SW 1271 (cell line): ENCODE data around the gene HSPA1B.
A peak's percentile ranks its signal among the peaks of the same experiment; 100 is the strongest.
"Not testable (repeated sequence)": the region's sequence is repeated elsewhere in the genome, so short reads cannot be mapped to it uniquely, and the experiment has no call there.

Experiments used
- DNase-seq, 2 experiments: peaks; one replicate each; lab custom pipeline; 2025; lab: John Stamatoyannopoulos, UW

The HSPA1B gene

GRCh38 chr6:31829633-31830283 lies 2.2 kb downstream of the HSPA1B start:
- DNase-seq, result peak in 1 of 2 experiments; percentile 78

- DNase-seq, result no peak
Measured at GRCh38 chr6:31830886-31831335, 3.4 kb downstream of the HSPA1B start.

GRCh38 chr6:31831350-31832215 lies 4.0 kb downstream of the HSPA1B start:
- DNase-seq, result no peak

DNA sequence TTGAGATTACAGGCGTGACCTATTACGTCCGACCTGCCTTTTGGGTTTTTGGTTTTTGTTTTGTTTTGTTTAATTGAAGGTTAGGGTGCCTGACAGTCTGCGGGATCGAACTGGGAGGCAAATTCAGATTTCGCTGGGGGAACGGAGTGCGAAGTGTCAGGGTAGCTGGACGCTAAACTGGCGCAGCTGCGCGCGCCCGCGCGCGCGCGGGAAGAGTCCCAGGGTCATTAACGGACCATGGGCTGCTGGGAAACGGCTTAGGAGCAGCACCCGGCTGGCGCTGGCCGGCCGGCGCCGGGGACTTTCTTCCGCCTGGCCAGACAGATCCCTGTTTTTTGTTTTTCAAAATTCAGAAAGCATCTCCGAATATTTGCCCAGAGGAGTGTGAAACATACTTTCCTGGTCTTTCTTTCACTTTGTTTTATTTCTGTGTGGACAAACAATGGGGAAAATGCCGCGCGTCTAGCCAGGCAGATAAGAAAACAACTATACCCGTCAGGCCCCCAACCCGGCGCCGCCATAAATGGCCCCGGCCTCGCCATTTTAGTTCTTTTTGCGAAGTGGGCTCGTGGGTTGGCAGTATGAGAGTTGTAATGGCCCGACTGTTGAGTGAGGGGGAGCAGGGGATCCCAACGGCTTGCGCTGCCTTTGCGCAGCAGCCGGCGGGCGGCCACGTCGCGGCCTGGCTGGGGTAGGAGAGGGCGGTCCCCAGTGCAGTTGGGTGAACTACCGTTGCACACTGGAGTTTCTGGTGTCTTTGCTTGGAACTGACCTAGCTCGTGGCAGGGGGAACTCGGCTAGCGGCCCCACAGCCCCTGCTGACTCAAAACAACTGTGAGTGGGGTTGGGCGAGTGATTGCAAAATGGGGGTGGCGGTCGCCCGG lies 7.1 kb downstream of the HSPA1B start:
- peak; percentile 50 to 91 for DNase-seq

DNA sequence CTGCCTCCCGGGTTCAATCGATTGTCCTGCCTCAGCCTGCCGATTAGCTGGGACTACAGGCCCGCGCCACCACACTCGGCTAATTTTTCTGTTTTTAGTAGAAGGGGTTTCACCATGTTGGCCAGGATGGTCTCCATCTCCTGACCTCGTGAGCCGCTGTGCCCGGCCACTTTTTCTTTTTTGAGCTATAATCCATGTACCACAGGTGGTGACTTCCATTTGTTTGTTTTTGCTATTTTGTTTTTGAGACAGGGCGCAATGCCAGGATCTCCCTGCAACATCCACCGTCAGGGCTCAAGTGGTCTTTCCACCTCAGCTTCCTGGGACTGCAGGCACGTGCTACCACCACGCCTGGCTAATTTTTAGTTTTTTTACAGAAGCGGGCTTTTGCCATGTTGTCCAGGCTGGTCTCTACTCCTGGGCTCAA lies 8.5 kb downstream of the HSPA1B start:
- DNase-seq, result no peak

DNA sequence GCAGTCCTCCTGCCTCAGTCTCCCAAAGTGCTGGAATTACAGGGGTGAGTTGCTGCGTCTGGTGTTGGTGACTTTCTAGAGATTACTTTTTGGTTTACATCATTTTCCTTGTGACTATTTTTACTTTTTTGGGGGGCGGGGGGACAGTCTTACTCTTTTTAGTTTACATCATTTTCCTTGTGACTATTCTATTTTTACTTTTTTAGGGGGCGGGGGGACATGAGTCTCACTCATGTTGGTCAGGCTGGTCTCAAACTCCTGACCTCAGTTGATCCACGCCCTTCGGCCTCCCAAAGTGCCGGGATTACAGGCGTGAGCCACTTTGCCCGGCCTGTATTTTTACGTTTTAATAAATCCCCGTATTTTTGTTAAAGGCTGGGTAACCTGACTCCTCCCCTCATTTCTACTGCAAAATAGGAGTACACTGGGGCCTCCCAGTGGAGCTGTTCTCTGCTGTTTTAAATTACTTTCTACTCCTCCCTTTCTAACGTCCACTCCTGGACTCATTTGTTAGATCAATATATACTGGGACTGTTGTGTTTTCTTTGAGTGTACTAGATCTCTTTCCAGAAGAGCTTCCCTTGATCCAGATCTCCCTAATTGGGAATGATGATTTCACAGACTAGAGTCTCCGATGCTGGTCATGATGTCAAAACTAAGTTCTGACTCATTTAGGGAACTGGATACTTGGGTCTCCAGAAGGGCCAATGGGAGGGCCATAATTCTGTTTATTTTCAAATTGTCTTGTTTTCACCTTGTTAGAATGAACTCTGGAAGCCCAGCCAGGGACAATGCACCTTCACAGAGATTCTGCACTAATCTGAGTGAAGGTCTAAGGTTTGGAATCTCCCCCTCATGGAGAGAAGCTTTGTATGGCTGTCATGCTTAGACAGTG lies 9.2 kb downstream of the HSPA1B start:
- no peak for DNase-seq

DNA sequence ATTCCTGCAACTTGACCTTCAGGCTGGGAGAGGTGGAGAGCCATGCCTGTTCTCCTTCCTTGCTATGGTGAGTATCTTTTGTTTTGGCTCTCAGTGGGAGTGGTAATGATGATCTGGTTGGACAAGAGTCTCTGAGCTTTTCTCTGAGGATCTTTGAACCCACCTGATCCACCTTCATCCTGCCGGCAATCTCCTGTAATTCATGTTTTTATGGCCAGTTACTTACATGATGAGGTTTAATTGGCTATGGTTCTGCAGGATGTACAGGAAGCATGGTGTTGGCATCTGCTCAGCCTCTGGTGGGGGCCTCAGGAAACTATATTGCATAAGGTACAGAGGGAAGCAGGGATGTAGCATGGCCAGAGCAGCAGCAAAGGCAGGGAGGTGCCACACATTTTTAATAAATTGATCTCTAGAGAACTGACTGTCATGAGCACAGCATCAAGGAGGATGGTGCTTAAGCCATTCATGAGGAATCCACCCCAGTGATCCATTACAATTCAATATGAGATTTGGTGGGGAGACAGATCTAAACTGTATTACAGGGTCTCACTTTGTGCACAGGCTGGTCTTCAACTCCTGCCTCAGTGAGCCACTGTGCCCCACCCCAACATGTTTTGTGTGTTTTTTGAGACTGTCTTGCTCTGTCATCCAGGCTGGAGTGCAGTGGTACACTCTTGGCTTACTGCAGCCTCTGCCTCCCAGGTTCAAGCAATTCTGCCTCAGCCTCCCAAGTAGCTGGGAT lies 10.0 kb downstream of the HSPA1B start:
- DNase-seq, result no peak

GRCh38 chr6:31838114-31838553 lies 10.6 kb downstream of the HSPA1B start:
- DNase-seq, result not testable (repeated sequence)

DNA sequence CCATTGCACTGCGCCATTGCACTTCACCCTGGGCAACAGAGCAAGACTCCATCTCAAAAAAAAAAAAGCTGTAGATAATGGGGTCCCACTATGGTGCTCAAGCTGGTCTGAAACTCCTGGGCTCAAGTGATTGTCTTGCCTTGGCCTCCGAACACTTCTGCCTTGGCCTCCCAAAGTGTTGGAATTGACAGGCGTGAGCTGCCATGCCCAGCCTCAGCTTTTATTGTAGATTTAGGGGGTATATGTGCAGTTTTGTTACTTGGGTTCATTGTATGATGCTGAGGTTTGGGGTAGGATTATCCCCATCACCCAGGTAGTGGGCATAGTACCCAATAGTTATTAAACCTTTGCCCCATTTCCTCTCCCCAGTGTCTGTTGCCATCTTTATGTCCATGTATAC lies 11.4 kb downstream of the HSPA1B start:
- DNase-seq, result no peak

DNA sequence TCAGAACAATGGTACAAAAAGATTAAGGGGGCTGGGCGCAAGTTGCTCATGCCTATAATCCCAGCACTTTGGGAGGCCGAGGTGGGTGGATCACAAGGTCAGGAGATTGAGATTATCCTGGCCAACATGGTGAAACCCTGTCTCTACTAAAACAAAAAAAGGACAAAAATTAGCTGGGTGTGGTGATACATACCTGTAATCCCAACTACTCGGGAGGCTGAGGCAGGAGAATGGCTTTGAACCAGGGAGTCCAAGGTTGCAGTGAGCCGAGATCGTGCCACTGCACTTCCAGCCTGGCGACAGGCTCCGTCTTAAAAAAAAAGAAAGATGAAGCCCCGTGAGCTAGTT lies 12.2 kb downstream of the HSPA1B start:
- not testable (repeated sequence) for DNase-seq

DNA sequence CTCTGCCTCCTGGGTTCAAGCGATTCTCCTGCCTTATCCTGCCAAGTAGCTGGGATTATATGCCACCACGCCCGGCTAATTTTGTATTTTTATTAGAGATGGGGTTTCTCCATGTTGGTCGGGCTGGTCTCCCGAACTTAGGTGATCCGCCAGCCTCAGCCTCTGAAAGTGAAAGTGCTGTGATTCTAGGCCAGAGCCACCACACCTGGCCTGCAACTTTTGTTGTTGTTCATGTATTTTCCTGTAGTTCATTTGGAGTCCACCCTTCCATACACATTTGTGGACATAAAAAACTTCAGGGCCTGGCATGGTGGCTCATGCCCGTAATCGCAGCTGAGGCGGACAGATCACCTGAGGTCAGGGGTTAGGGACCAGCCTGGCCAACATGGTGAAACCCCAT lies 14.5 kb downstream of the HSPA1B start:
- DNase-seq, result no peak

DNA sequence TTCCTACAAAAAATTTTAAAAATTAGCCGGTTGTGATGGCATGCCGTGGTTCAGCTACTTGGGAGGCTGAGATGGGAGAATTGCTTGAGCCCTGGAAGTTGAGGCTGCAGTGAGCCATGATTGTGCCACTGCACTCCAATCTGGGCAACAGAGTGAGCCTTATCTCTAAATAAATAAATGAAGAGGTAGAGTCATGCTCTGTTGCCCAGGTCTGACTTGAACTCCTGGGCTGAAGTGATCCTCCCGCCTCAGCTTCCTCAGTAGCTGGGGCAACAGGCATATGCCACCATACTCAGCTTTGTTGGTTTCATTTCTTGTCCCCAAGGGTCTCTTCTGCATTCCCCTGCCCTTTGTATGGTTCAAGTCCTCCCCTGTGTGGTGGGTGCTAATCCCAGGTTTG lies 17.0 kb downstream of the HSPA1B start:
- DNase-seq, result no peak

- DNase-seq, result no peak
Measured at GRCh38 chr6:31847276-31847978, 19.9 kb downstream of the HSPA1B start.

- DNase-seq, result no peak
Measured at GRCh38 chr6:31850765-31851484, 23.4 kb downstream of the HSPA1B start.

DNA sequence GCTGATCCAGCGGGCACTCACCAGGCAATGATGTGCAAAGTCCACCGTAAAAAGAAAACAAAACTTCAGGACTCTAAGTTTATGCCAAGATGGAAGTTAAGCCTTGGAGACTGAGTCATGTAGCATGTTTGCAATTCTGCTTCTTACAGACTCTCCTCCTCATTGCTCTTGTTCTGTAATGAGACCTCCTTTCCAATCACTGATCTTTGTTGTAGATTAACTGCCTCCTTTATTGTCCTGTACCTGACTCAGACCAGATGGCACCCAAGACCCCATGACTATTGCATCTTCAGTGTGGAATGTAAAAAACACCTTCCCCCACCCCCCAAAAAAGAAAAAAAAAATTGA lies 23.9 kb downstream of the HSPA1B start:
- no peak for DNase-seq

- DNase-seq, result not testable (repeated sequence)
Measured at GRCh38 chr6:31851980-31852718, 24.6 kb downstream of the HSPA1B start.

GRCh38 chr6:31857774-31858173 lies 30.2 kb downstream of the HSPA1B start:
- DNase-seq, result not testable (repeated sequence)

- DNase-seq, result no peak
Measured at GRCh38 chr6:31858707-31859106, 31.2 kb downstream of the HSPA1B start.

GRCh38 chr6:31859923-31860322 lies 32.4 kb downstream of the HSPA1B start:
- DNase-seq, result no peak
